ENCODE results near the gene NR3C2.

NR3C2 gene

GRCh38 chr4:148118633-148119032 lies 323.6 kb downstream of the NR3C2 start:
- no peak for DNase-seq (ENCODE audit: low read depth)
- no peak overlapping the region for H3K4me3 ChIP-seq (ENCODE audit: low read depth, low read length)
- TF ChIP-seq CTCF (conservative IDR thresholded peaks at IDR 0.05; ENCODE audit: low read depth, low read length) = no peak

DNA sequence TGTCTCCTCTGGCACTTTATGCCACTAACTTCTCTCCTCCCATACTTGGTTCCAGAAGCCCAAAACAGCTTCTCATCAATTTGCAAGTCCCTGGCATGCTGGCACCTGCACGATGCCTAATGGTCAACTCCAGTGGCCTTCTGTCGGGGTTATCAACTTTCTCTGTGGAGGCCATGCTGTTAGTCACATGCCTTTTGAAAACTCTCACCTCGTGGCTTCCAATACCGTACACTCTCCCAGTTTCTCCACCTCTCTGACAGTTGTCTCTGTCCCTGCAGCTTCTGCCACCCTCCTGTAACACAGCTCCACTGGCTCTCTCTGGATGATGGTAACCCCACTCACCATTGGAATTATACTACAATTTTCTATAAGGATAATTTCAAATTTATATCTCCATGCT lies 324.0 kb downstream of the NR3C2 start:
- DNase-seq (ENCODE audit: low read depth) = no peak
- TF ChIP-seq CTCF (conservative IDR thresholded peaks at IDR 0.05; ENCODE audit: low read depth, low read length) = no peak
- H3K4me3 ChIP-seq (ENCODE audit: low read depth, low read length) = no peak overlapping the region

- no peak overlapping the region for H3K4me3 ChIP-seq (ENCODE audit: low read depth, low read length)
- no peak for DNase-seq (ENCODE audit: low read depth)
- TF ChIP-seq CTCF (conservative IDR thresholded peaks at IDR 0.05; ENCODE audit: low read depth, low read length) = no peak
Observed at GRCh38 chr4:148116969-148117368, 325.2 kb downstream of the NR3C2 start.

GRCh38 chr4:148116264-148116663 lies 325.9 kb downstream of the NR3C2 start:
- no peak overlapping the region for H3K4me3 ChIP-seq (ENCODE audit: low read depth, low read length)
- no peak for TF ChIP-seq CTCF (conservative IDR thresholded peaks at IDR 0.05; ENCODE audit: low read depth, low read length)
- DNase-seq (ENCODE audit: low read depth) = peak; percentile 93

- no peak overlapping the region for H3K4me3 ChIP-seq (ENCODE audit: low read depth, low read length)
- TF ChIP-seq CTCF (conservative IDR thresholded peaks at IDR 0.05; ENCODE audit: low read depth, low read length) = no peak
- DNase-seq (ENCODE audit: low read depth) = no peak
Observed at GRCh38 chr4:148114436-148114835, 327.8 kb downstream of the NR3C2 start.

DNA sequence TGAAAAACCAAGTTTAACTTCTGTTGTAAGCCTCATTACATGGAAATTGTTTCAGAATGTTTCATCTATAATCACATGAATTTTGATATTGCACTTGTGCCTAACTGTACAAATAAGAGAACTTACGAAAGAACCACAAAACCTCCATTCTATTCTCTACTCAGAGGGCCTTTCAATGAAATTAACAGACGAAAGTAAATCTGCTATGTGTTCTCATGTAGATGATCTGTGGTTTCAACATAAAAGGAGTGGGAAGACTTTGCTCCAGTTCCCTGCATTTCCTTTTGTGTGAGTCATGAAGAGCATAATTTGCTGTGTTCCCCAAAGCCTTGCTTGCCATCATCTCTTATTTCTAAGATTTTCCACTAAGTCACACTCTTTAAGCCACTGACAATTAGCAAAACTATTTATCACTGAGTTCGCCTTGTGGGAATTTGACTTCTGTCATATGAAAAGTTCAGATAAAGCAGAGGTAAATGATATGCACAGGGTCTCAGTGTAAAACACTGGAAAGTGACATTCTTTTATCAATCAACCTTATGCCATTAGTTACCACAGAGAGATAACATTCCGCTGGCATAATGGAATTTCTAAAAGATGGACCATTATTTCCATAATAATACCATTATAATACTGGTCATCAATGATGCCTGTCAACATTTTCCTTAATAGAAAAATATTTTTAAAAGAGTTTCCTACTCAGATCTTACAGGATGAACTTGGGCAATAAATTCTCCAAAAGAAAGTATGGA lies 329.8 kb downstream of the NR3C2 start:
- no peak overlapping the region for H3K4me3 ChIP-seq (ENCODE audit: low read depth, low read length)
- no peak for TF ChIP-seq CTCF (conservative IDR thresholded peaks at IDR 0.05; ENCODE audit: low read depth, low read length)
- DNase-seq (ENCODE audit: low read depth) = peak; percentile 63

GRCh38 chr4:148110169-148110568 lies 332.0 kb downstream of the NR3C2 start:
- no peak for TF ChIP-seq CTCF (conservative IDR thresholded peaks at IDR 0.05; ENCODE audit: low read depth, low read length)
- no peak overlapping the region for H3K4me3 ChIP-seq (ENCODE audit: low read depth, low read length)
- no peak for DNase-seq (ENCODE audit: low read depth)
